Measurements from ENCODE around the gene PRDM11. TPM values are rescaled to one million over a fixed set of nuclear protein-coding genes. Genes with fewer than 3 reads are reported as not detected.

Gene PRDM11
- total and polyA plus RNA-seq, 2 of the 8 experiments (the other 6 are each of a cell fraction or from before 2014, with no cell fraction given): 3.6 to 11.7 TPM

DNA sequence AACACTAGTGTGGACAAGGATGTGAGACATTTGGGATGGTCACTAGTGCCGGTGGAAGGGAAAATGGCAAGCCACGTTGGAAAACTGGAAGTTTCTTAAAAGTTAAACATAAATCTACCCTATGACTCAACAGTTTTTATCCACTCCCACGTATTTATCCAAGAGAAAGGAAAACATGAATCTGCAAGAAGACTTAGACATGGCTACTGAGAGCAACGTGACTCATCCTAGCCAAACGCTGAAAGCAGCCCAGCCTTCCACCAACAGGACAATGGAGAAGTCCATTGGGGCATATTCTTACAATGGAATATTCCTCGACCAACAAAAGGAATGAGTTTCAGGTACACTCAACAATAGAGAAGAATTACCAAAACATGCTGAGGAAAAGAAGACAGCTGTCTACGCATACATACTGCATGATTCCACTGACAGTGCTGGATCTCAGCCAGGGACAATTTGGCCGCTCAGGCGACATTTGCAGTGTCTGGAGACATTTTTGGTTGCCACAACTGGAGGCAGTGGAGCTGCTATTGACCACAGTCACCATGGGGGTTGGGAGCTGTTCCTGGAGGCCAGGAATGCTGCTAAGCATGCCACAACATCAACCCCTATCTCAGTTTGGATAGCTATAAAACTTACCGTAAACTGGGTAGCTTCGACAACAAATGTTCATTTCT is 118.5 kb downstream of the PRDM11 start (continued):
- TF ChIP-seq HDAC6 (IDR thresholded peaks at IDR 0.05; ENCODE audit: low read depth, low read length) (no peak), GABPA (IDR thresholded peaks at IDR 0.05; ENCODE audit: borderline replicate concordance, insufficient read depth, low read length) (no peak), RXRA (IDR thresholded peaks at IDR 0.05; ENCODE audit: insufficient read depth, low read depth, low read length) (no peak), KDM4A (IDR thresholded peaks at IDR 0.05; ENCODE audit: low read depth, low read length, severe bottlenecking) (no peak), SP1 (IDR thresholded peaks at IDR 0.05; ENCODE audit: low read depth, low read length) (no peak)
- TF ChIP-seq, protein P1, sequence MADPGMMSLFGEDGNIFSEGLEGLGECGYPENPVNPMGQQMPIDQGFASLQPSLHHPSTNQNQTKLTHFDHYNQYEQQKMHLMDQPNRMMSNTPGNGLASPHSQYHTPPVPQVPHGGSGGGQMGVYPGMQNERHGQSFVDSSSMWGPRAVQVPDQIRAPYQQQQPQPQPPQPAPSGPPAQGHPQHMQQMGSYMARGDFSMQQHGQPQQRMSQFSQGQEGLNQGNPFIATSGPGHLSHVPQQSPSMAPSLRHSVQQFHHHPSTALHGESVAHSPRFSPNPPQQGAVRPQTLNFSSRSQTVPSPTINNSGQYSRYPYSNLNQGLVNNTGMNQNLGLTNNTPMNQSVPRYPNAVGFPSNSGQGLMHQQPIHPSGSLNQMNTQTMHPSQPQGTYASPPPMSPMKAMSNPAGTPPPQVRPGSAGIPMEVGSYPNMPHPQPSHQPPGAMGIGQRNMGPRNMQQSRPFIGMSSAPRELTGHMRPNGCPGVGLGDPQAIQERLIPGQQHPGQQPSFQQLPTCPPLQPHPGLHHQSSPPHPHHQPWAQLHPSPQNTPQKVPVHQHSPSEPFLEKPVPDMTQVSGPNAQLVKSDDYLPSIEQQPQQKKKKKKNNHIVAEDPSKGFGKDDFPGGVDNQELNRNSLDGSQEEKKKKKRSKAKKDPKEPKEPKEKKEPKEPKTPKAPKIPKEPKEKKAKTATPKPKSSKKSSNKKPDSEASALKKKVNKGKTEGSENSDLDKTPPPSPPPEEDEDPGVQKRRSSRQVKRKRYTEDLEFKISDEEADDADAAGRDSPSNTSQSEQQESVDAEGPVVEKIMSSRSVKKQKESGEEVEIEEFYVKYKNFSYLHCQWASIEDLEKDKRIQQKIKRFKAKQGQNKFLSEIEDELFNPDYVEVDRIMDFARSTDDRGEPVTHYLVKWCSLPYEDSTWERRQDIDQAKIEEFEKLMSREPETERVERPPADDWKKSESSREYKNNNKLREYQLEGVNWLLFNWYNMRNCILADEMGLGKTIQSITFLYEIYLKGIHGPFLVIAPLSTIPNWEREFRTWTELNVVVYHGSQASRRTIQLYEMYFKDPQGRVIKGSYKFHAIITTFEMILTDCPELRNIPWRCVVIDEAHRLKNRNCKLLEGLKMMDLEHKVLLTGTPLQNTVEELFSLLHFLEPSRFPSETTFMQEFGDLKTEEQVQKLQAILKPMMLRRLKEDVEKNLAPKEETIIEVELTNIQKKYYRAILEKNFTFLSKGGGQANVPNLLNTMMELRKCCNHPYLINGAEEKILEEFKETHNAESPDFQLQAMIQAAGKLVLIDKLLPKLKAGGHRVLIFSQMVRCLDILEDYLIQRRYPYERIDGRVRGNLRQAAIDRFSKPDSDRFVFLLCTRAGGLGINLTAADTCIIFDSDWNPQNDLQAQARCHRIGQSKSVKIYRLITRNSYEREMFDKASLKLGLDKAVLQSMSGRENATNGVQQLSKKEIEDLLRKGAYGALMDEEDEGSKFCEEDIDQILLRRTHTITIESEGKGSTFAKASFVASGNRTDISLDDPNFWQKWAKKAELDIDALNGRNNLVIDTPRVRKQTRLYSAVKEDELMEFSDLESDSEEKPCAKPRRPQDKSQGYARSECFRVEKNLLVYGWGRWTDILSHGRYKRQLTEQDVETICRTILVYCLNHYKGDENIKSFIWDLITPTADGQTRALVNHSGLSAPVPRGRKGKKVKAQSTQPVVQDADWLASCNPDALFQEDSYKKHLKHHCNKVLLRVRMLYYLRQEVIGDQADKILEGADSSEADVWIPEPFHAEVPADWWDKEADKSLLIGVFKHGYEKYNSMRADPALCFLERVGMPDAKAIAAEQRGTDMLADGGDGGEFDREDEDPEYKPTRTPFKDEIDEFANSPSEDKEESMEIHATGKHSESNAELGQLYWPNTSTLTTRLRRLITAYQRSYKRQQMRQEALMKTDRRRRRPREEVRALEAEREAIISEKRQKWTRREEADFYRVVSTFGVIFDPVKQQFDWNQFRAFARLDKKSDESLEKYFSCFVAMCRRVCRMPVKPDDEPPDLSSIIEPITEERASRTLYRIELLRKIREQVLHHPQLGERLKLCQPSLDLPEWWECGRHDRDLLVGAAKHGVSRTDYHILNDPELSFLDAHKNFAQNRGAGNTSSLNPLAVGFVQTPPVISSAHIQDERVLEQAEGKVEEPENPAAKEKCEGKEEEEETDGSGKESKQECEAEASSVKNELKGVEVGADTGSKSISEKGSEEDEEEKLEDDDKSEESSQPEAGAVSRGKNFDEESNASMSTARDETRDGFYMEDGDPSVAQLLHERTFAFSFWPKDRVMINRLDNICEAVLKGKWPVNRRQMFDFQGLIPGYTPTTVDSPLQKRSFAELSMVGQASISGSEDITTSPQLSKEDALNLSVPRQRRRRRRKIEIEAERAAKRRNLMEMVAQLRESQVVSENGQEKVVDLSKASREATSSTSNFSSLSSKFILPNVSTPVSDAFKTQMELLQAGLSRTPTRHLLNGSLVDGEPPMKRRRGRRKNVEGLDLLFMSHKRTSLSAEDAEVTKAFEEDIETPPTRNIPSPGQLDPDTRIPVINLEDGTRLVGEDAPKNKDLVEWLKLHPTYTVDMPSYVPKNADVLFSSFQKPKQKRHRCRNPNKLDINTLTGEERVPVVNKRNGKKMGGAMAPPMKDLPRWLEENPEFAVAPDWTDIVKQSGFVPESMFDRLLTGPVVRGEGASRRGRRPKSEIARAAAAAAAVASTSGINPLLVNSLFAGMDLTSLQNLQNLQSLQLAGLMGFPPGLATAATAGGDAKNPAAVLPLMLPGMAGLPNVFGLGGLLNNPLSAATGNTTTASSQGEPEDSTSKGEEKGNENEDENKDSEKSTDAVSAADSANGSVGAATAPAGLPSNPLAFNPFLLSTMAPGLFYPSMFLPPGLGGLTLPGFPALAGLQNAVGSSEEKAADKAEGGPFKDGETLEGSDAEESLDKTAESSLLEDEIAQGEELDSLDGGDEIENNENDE (IDR thresholded peaks at IDR 0.05; ENCODE audit: insufficient replicate concordance, low read length): no peak

All from H1 (cell line).